GM12878 (cell line): ENCODE data around the gene MT1H. TPM values are rescaled to one million over a fixed set of nuclear protein-coding genes. Genes with fewer than 3 reads are reported as not detected.

Source experiments
- ATAC-seq: fragments of 200-7000 bp; cut with Tn5 transposase; 3 replicates; pipeline ENCODE4 v1.9.1; 2020; ENCODE audit warnings: mild to moderate bottlenecking, moderate library complexity
- BruUV-seq: library from RNA; stranded (reverse); fragments of 400-500 nt; replicated peaks from 2 replicates; lab custom pipeline; 2021; lab: Mats Ljungman, UMichigan
- CTCF ChIA-PET: fragments of 300-600 bp; sonication (Branson Sonifier 250); formaldehyde crosslinking; extraction: SDS; loops from one replicate; lab custom pipeline; 2021; ENCODE audit warnings: inconsistent platforms; lab: Yijun Ruan, JAX
- POLR2A ChIA-PET: fragments of 350-600 bp; formaldehyde crosslinking; extraction: SDS; loops from one replicate; lab custom pipeline; 2021; ENCODE audit warnings: inconsistent platforms; lab: Charles Lee
- RAD21 ChIA-PET: fragments of 300-600 bp; sonication (Branson Sonifier 250); formaldehyde crosslinking; loops from one replicate; lab custom pipeline; 2023; ENCODE audit warnings: antibody characterized with exemption; ENCODE audit not compliant: unreplicated experiment; lab: Charles Lee
- SMC1A ChIA-PET: fragments of 300-600 bp; sonication (Branson Sonifier 250); formaldehyde crosslinking; loops from one replicate; lab custom pipeline; 2023; ENCODE audit not compliant: unreplicated experiment, uncharacterized antibody; lab: Charles Lee
- DNase-seq: peaks from one replicate; pipeline ENCODE4 v3.0.0-alpha.2; 2011; ENCODE audit warnings: low read depth, low spot score
- FAIRE-seq: peaks from 3 replicates; lab custom pipeline; 2011; peaks lifted over from hg19 to GRCh38; lab: Jason Lieb, UNC
- H2AFZ ChIP-seq: 2 replicates; pipeline ENCODE4 v1.6.0; 2011; ENCODE audit warnings: low read depth, low read length, control low read depth; ENCODE audit not compliant: control insufficient read depth
- H3K27ac ChIP-seq: 2 replicates; pipeline ENCODE4 v1.5.1; 2011; ENCODE audit warnings: control low read depth; ENCODE audit not compliant: control insufficient read depth, insufficient read depth
- H3K27me3 ChIP-seq, 2 experiments: replicated peaks in 1 of 2; 2 replicates each; pipeline versions ENCODE4 v1.6.0 to v1.6.1; 2011; ENCODE audit warnings: low read length in 1 of 2; ENCODE audit not compliant: control insufficient read depth in 2 of 2, insufficient read depth in 2 of 2
- H3K36me3 ChIP-seq, 2 experiments: 2 replicates each; pipeline ENCODE4 v1.5.1; 2011; ENCODE audit warnings: low read length in 1 of 2; ENCODE audit not compliant: control insufficient read depth in 2 of 2, insufficient read depth in 2 of 2
- H3K4me1 ChIP-seq: 2 replicates; pipeline ENCODE4 v1.6.1; 2011; ENCODE audit warnings: mild to moderate bottlenecking, low read length, moderate library complexity, mixed read lengths; ENCODE audit not compliant: control insufficient read depth, insufficient read depth
- H3K4me2 ChIP-seq: 2 replicates; pipeline ENCODE4 v1.6.0; 2011; ENCODE audit warnings: control low read depth; ENCODE audit not compliant: control insufficient read depth, insufficient read depth
- H3K4me3 ChIP-seq: fragments of 200-600 bp; sonication (generic); 2 replicates; pipeline ENCODE4 v1.5.1; 2016
- H3K79me2 ChIP-seq: 2 replicates; pipeline ENCODE4 v1.6.0; 2011; ENCODE audit warnings: low read length; ENCODE audit not compliant: control insufficient read depth, insufficient read depth
- H3K9ac ChIP-seq: 2 replicates; pipeline ENCODE4 v1.8.0; 2011; ENCODE audit warnings: low read length, control low read depth, mixed read lengths; ENCODE audit not compliant: control insufficient read depth, insufficient read depth
- H3K9me3 ChIP-seq: replicated peaks from 3 replicates; pipeline ENCODE4 v1.5.1; 2011; ENCODE audit warnings: mild to moderate bottlenecking, low read length; ENCODE audit not compliant: control insufficient read depth, insufficient read depth
- H4K20me1 ChIP-seq: 2 replicates; pipeline ENCODE4 v1.6.0; 2011; ENCODE audit not compliant: control insufficient read depth, insufficient read depth
- BACH1 ChIP-seq: fragments of 450-650 bp; IDR thresholded peaks from 2 replicates; pipeline ENCODE4 v1.6.1; 2017; ENCODE audit warnings: mild to moderate bottlenecking, borderline replicate concordance
- CBX5 ChIP-seq: sonication (generic); IDR thresholded peaks from 2 replicates; pipeline ENCODE4 v1.6.1; 2016; ENCODE audit warnings: low read depth, moderate library complexity, mild to moderate bottlenecking, inconsistent platforms
- CREM ChIP-seq: IDR thresholded peaks from 2 replicates; pipeline ENCODE4 v1.6.1; 2014; ENCODE audit warnings: antibody characterized with exemption, low read depth
- ETV6 ChIP-seq, 2 experiments: fragments of 450-650 bp in 1 of 2; IDR thresholded peaks in 1 of 2; conservative IDR thresholded peaks in 1 of 2; 2 replicates each; pipeline ENCODE4 v1.6.1; 2014; ENCODE audit warnings: antibody characterized with exemption in 1 of 2, borderline replicate concordance in 1 of 2, low read depth in 1 of 2, mild to moderate bottlenecking in 1 of 2, moderate library complexity in 1 of 2
- FOS ChIP-seq: IDR thresholded peaks from 3 replicates; pipeline ENCODE4 v1.6.1; 2011; ENCODE audit warnings: borderline replicate concordance; ENCODE audit not compliant: insufficient read length; ENCODE audit errors: extremely low read depth
- IRF4 ChIP-seq: IDR thresholded peaks from 2 replicates; pipeline ENCODE4 v1.6.1; 2011; ENCODE audit warnings: low read depth, low read length
- JUND ChIP-seq: IDR thresholded peaks from 2 replicates; pipeline ENCODE4 v1.6.1; 2012; ENCODE audit warnings: low read depth, mild to moderate bottlenecking, low read length, improper control_type of control experiment, moderate library complexity
- MYC ChIP-seq: IDR thresholded peaks from 2 replicates; pipeline ENCODE4 v1.6.1; 2011; ENCODE audit warnings: mild to moderate bottlenecking, low read length, moderate library complexity, inconsistent platforms; ENCODE audit not compliant: insufficient read depth, insufficient replicate concordance, insufficient read length, severe bottlenecking
- NFXL1 ChIP-seq: fragments of 450-650 bp; IDR thresholded peaks from 2 replicates; pipeline ENCODE4 v1.6.1; 2017; ENCODE audit warnings: antibody characterized with exemption, mild to moderate bottlenecking, borderline replicate concordance
- NR2C2 ChIP-seq: IDR thresholded peaks from 2 replicates; pipeline ENCODE4 v1.6.1; 2011; ENCODE audit warnings: borderline replicate concordance, low read depth; ENCODE audit not compliant: control insufficient read depth, insufficient read length
- RBBP5 ChIP-seq: fragments of 200-600 bp; sonication (generic); conservative IDR thresholded peaks from 2 replicates; pipeline ENCODE4 v1.6.1; 2016
- SMC3 ChIP-seq: IDR thresholded peaks from 2 replicates; pipeline ENCODE4 v1.6.1; 2011; ENCODE audit warnings: low read length, improper control_type of control experiment, borderline replicate concordance
- SRF ChIP-seq, 2 experiments: IDR thresholded peaks; 2 replicates each; pipeline ENCODE4 v1.6.1; 2011; ENCODE audit warnings: low read depth in 2 of 2, low read length in 2 of 2, mild to moderate bottlenecking in 1 of 2, moderate library complexity in 1 of 2
- WGBS: methylation state at CpG from one replicate; pipeline ENCODE4 v1.1.6; 2016; ENCODE audit warnings: low lambda C conversion rate; ENCODE audit not compliant: insufficient replicate concordance, insufficient coverage; ENCODE audit errors: missing lambda C conversion rate; 5-methylcytosine and 5-hydroxymethylcytosine counted together
- in situ Hi-C: fragments of 300-500 bp; cut with MboI; formaldehyde crosslinking; loops from 9 replicates; pipeline ENCODE4 v1.14.3; 2018; ENCODE audit warnings: mixed read lengths
- intact Hi-C: fragments of 100-400 bp; cut with micrococcal nuclease; formaldehyde crosslinking; loops from one replicate; pipeline ENCODE4 v1.14.2; 2022; ENCODE audit not compliant: unreplicated experiment
- polyA plus RNA-seq, 11 experiments: library from polyadenylated mRNA; depleted of rRNA in 4 of 11; unstranded in 6 of 11; stranded (reverse) in 5 of 11; fragments of >200 nt; fragmentation: Nextera tagmentation in 4 of 11; fragmentation: Illumina TruSeq in 1 of 11; extraction: Ambion mirVana in 4 of 11; extraction: Trizol in 1 of 11; gene quantifications; 1 replicate in 1 of 11; 2 replicates in 10 of 11; pipeline versions ENCODE4 v1.2.1 to v1.2.3, GENCODE V29; 2011 to 2016; ENCODE audit warnings: inconsistent platforms in 2 of 11, missing spikeins in 2 of 11, low read depth in 1 of 11
- total RNA-seq, 4 experiments: library from RNA; depleted of rRNA in 3 of 4; stranded (reverse); fragments of >200 nt in 3 of 4; fragmentation: Illumina TruSeq in 1 of 4; extraction: Trizol in 1 of 4; gene quantifications; 2 replicates each; pipeline versions ENCODE4 v1.2.1 to v1.2.3, GENCODE V29; 2013 to 2021
- TF ChIP-seq, protein P1 (sequence below): IDR thresholded peaks from 2 replicates; pipeline ENCODE4 v1.6.1; 2011; ENCODE audit warnings: mild to moderate bottlenecking, low read depth, low read length, moderate library complexity; ENCODE audit not compliant: insufficient replicate concordance
- TF ChIP-seq, protein P2 (sequence below): fragments of 450-650 bp; IDR thresholded peaks from 2 replicates; pipeline ENCODE4 v1.6.1; 2017; ENCODE audit warnings: mild to moderate bottlenecking
- TF ChIP-seq, protein P3 (sequence below): fragments of 450-650 bp; IDR thresholded peaks from 2 replicates; pipeline ENCODE4 v1.6.1; 2017; ENCODE audit warnings: mild to moderate bottlenecking, moderate library complexity

Gene MT1H
- total and polyA plus RNA-seq, 10 of the 15 experiments (the other 5 are each of a cell fraction or from before 2014, with no cell fraction given): 0.40 to 6.0 (median 1.1) TPM; not detected in 2

DNA sequence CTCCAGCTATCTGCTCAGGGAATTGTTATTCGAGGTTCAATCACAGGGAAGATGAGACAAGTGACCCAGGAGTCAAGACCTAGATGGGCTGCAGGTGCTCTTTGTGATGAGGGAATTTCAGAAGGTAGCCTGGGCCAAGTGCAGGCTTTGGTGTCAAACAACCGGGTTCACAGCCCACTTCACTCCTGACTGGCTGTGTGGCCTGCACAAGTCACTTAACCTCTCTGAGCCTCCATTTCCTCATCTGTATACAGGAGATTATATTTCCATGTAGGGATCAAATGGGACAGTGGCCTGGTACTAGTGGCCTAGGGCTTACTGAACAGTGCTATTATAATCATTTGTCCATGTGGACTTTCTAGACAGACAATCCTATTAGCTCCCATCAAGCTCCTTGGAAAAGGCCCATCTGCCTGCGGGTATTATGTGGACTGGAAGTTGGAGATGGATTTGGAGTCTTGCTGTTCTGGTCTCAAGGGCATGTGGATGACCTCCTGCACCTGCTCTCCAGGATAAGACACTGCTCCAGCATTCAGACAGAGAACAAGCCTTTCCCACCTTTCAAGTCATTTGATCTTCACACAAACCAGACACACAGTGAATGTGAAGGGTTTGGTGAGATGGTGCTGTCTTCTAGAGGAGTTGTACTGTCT, 9.6 kb downstream of the MT1H start:
- ChIA-PET RAD21 (no interaction called here), POLR2A (interaction anchor here (1.5 kb wide), 1 partner anchor 23 kb away, joined by 3 read pairs; no protein-coding TSS in a partner anchor), SMC1A (interaction anchor here (1.0 kb wide), 1 partner anchor 132 kb away, joined by 3 read pairs; no protein-coding TSS in a partner anchor), CTCF (interaction anchor here (1.5 to 1.8 kb wide), 2 partner anchors 23 to 69 kb away, joined by 3 to 5 read pairs; no protein-coding TSS in a partner anchor)
- 29% methylated on average over 3 of the region's 3 CpGs for WGBS
- H3K9me3 ChIP-seq: no peaks in the 10 kb centered on the region
- no peak for DNase-seq
- in situ Hi-C loops (loop anchor here (25.0 kb wide), 1 partner anchor 742 kb away; no protein-coding TSS in a partner anchor), intact Hi-C loops (no loop called here)
- H2AFZ ChIP-seq: no peak overlapping the region
- no peak overlapping the region for H3K27ac ChIP-seq
- H3K4me2 ChIP-seq: no peak overlapping the region
- no peak for ATAC-seq
- no peaks in the 10 kb centered on the region for H4K20me1 ChIP-seq
- no peaks in the 10 kb centered on the region for H3K79me2 ChIP-seq
- no peak overlapping the region for H3K9ac ChIP-seq
- H3K36me3 ChIP-seq: no peaks in the 10 kb centered on the region
- FAIRE-seq: no peak
- H3K27me3 ChIP-seq: no peaks in the 10 kb centered on the region; a peak in 2 of 4 replicates
- H3K4me1 ChIP-seq: peaks cover 12% of the 10 kb centered on the region
- H3K4me3 ChIP-seq: no peak overlapping the region
- BruUV-seq: no TSS peak
- TF ChIP-seq JUND: no peak
- TF ChIP-seq, protein P1, sequence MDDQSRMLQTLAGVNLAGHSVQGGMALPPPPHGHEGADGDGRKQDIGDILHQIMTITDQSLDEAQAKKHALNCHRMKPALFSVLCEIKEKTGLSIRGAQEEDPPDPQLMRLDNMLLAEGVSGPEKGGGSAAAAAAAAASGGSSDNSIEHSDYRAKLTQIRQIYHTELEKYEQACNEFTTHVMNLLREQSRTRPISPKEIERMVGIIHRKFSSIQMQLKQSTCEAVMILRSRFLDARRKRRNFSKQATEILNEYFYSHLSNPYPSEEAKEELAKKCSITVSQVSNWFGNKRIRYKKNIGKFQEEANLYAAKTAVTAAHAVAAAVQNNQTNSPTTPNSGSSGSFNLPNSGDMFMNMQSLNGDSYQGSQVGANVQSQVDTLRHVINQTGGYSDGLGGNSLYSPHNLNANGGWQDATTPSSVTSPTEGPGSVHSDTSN: no peak
- no peak for TF ChIP-seq NFXL1
- no peak for TF ChIP-seq BACH1
- TF ChIP-seq CBX5: no peak
- TF ChIP-seq CREM: no peak
- TF ChIP-seq SMC3: no peak
- no peak for TF ChIP-seq FOS
- TF ChIP-seq, protein P2, sequence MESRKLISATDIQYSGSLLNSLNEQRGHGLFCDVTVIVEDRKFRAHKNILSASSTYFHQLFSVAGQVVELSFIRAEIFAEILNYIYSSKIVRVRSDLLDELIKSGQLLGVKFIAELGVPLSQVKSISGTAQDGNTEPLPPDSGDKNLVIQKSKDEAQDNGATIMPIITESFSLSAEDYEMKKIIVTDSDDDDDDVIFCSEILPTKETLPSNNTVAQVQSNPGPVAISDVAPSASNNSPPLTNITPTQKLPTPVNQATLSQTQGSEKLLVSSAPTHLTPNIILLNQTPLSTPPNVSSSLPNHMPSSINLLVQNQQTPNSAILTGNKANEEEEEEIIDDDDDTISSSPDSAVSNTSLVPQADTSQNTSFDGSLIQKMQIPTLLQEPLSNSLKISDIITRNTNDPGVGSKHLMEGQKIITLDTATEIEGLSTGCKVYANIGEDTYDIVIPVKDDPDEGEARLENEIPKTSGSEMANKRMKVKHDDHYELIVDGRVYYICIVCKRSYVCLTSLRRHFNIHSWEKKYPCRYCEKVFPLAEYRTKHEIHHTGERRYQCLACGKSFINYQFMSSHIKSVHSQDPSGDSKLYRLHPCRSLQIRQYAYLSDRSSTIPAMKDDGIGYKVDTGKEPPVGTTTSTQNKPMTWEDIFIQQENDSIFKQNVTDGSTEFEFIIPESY: no peak
- TF ChIP-seq ETV6 (conservative IDR thresholded peaks at IDR 0.05 in 1 of 2, IDR thresholded peaks at IDR 0.05 in 1 of 2; ENCODE audit: borderline replicate concordance in 1 of 2, low read depth in 1 of 2): no peak
- TF ChIP-seq MYC: no peak
- TF ChIP-seq, protein P3, sequence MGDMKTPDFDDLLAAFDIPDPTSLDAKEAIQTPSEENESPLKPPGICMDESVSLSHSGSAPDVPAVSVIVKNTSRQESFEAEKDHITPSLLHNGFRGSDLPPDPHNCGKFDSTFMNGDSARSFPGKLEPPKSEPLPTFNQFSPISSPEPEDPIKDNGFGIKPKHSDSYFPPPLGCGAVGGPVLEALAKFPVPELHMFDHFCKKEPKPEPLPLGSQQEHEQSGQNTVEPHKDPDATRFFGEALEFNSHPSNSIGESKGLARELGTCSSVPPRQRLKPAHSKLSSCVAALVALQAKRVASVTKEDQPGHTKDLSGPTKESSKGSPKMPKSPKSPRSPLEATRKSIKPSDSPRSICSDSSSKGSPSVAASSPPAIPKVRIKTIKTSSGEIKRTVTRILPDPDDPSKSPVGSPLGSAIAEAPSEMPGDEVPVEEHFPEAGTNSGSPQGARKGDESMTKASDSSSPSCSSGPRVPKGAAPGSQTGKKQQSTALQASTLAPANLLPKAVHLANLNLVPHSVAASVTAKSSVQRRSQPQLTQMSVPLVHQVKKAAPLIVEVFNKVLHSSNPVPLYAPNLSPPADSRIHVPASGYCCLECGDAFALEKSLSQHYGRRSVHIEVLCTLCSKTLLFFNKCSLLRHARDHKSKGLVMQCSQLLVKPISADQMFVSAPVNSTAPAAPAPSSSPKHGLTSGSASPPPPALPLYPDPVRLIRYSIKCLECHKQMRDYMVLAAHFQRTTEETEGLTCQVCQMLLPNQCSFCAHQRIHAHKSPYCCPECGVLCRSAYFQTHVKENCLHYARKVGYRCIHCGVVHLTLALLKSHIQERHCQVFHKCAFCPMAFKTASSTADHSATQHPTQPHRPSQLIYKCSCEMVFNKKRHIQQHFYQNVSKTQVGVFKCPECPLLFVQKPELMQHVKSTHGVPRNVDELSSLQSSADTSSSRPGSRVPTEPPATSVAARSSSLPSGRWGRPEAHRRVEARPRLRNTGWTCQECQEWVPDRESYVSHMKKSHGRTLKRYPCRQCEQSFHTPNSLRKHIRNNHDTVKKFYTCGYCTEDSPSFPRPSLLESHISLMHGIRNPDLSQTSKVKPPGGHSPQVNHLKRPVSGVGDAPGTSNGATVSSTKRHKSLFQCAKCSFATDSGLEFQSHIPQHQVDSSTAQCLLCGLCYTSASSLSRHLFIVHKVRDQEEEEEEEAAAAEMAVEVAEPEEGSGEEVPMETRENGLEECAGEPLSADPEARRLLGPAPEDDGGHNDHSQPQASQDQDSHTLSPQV: no peak
- no peak for TF ChIP-seq RBBP5
- no peak for TF ChIP-seq IRF4
- TF ChIP-seq SRF (IDR thresholded peaks at IDR 0.05; ENCODE audit: low read depth in 2 of 2, low read length in 2 of 2): no peak
- no peak for TF ChIP-seq NR2C2
